Caki2 (cell line): ENCODE results near the gene NUP37. TPM values are rescaled to one million over a fixed set of nuclear protein-coding genes. Genes with fewer than 3 reads are reported as not detected.
A peak's percentile ranks its signal among the peaks of the same experiment; 100 is the strongest.
"Not testable (repeated sequence)": the region's sequence is repeated elsewhere in the genome, so short reads cannot be mapped to it uniquely, and the experiment has no call there.

Experiments used
- DNase-seq: peaks from one replicate; pipeline ENCODE4 v3.0.0-alpha.2; 2015; ENCODE audit warnings: low read depth
- in situ Hi-C: cut with HindIII; loops from 2 replicates; pipeline ENCODE4 v1.10.0; 2016; ENCODE audit warnings: low sequenced_read_pairs, low pct_unique_long_range_greater_than_20kb, mixed read lengths
- total RNA-seq: library from RNA; depleted of rRNA; stranded (reverse); fragments of >200 nt; shearing (Covaris generic); gene quantifications from 2 replicates; pipeline ENCODE4 v1.2.3, GENCODE V29; 2014; ENCODE audit warnings: low replicate concordance; rRNA removed

The NUP37 gene, protein sequence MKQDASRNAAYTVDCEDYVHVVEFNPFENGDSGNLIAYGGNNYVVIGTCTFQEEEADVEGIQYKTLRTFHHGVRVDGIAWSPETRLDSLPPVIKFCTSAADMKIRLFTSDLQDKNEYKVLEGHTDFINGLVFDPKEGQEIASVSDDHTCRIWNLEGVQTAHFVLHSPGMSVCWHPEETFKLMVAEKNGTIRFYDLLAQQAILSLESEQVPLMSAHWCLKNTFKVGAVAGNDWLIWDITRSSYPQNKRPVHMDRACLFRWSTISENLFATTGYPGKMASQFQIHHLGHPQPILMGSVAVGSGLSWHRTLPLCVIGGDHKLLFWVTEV
- total RNA-seq = 77.0 and 88.6 TPM in 2 replicates

DNA sequence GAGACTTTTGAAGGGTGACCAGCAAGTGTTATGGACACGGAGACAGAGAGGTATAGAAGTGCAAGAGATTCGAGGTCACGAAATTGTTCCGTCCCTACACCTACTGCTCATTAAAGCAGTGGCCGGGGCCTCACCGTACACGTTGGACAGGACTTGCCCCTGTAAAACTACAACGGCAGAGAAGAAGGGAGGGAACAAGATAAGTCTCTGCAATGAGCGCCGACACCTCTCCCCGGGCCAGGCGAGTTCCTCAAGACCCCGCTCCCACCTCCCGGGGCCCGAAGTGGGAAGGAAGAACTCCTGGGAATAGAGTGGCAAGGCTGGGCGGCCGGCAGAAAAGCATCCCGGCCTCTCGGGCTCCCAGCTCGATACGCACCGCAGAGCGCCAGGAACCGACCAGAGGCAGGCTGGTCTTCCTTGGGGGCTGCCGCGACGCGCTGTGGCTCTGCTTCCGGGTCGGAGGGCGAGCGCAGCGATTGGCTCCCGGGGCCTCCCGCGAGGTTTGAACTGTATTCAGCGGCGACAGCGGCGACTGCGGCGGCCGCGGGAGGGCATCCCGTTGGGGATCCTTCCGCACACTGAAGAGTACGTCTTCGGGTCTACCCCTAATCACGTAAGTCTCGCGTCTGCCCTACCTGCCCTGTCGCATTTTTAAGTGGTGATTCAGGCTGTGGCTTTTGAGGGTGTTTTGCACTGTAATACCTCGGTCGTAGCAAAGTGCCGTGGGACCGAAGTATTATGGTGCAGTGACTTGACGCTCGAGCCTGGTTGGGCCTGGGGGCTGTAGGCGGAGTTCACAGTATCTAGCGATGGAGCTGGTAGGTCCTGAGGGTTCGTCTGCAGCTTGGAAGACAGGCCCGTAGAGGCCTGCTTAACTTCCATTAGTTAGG is at the start of gene NUP37, which contains the start of gene PARPBP:
Gene NUP37 (minus strand): TSS at position 441 of the 890 bp plus-strand sequence. CDS start 1,596 bp downstream, outside the sequence.
Gene PARPBP (plus strand): TSS at position 510 of the 890 bp plus-strand sequence. CDS start 3,706 bp downstream, outside the sequence.
- DNase-seq = peak; percentile 85
- in situ Hi-C loops = no loop called here

- DNase-seq = no peak
- in situ Hi-C loops = no loop called here
Observed at GRCh38 chr12:102167821-102168604, 48.1 kb upstream of the NUP37 start.

- no peak for DNase-seq
- in situ Hi-C loops = no loop called here
Observed at GRCh38 chr12:102163383-102163782, 43.5 kb upstream of the NUP37 start.

- in situ Hi-C loops, DNase-seq: not testable (repeated sequence)
Observed at GRCh38 chr12:102155206-102155605, 35.3 kb upstream of the NUP37 start.

GRCh38 chr12:102147062-102147587 is 27.2 kb upstream of the NUP37 start:
- DNase-seq, in situ Hi-C loops: not testable (repeated sequence)

DNA sequence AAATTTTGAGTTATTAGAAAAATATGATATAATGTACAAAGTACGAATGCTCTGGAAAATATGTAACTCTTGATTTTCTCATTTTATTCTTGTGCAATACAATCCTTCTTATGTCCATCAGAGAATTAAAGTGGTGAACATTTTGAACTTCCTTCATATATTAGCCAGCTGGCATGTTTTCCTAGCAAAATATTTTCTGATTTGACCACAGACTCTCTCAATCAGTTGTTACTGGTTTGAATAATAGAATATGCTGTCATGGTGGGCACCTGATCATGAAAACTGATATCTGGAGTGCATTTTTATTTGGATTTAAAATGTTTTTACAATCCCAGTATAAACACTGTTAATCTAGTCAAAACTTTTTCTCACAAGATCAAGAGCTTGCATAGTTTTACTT is 24.3 kb upstream of the NUP37 start:
- in situ Hi-C loops = no loop called here
- DNase-seq = no peak

- DNase-seq, in situ Hi-C loops: not testable (repeated sequence)
Observed at GRCh38 chr12:102142866-102143373, 23.0 kb upstream of the NUP37 start.

DNA sequence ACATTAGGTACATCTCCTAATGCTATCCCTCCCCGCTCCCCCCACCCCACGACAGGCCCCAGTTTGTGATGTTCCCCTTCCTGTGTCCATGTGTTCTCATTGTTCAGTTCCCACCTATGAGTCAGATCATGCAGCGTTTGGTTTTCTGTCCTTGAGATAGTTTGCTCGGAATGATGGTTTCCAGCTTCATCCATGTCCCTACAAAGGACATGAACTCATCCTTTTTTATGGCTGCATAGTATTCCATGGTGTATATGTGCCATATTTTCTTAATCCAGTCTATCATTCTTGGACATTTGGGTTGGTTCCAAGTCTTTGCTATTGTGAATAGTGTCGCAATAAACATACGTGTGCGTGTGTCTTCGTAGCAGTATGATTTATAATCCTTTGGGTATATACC is 17.7 kb upstream of the NUP37 start:
- DNase-seq, in situ Hi-C loops: not testable (repeated sequence)

DNA sequence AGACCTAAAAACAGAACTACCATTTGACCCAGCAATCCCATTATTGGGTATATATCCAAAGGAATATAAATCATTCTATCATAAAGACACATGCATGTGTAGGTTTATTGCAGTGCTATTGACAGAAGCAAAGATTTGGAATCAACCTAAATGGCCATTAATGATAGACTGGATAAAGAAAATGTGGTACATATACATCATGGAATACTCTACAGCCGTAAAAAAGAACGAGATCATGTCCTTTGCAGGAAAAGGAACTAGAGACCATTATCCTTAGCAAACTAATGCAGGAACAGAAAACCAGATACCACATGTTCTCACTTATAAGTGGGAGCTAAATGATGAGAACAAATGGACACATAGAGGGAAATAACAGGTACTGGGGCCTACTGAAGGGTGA is 11.5 kb upstream of the NUP37 start:
- in situ Hi-C loops = not testable (repeated sequence)

DNA sequence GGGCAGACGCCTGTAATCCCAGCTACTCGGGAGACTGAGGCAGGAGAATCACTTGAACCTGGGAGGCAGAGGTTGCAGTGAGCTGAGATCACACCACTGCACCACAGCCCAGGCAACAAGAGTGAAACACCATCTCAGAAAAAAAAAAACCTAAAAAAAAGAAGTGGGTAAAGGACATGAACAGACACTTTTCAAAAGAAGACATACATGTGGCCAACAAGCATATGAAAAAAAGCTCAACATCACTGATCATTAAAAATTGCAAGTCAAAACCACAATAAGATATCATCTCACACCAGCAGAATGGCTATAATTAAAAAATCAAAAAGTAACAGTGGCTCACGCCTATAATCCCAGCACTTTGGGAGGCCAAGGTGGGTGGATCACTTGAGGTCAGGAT is 10.8 kb upstream of the NUP37 start:
- DNase-seq, in situ Hi-C loops: not testable (repeated sequence)

More for the DNA sequence above, 11.5 kb upstream of the NUP37 start:
- not testable (repeated sequence) for DNase-seq

DNA sequence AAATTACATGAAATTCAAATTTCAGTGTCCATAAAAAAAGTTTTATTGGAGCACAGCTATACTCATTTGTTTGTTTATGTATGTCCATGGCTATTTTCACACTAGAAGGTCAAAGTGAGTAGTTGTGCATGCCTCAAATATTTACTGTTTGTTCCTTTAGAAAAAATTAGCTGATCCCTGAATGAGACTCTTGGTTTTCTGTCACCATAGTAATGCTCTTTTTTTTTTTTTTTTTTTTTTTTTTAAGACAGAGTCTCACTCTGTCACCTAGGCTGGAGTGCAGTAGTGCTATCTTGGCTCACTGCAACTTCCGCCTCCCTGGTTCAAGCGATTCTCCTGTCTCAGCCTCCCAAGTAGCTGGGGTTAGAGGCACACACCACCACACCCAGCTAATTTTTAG is 1.4 kb upstream of the NUP37 start:
- DNase-seq, in situ Hi-C loops: not testable (repeated sequence)

- peak; percentile 21 for DNase-seq
- in situ Hi-C loops = no loop called here
Observed at GRCh38 chr12:102120886-102121285, 972 bp upstream of the NUP37 start.

GRCh38 chr12:102120564-102120873 is 605 bp upstream of the NUP37 start:
- DNase-seq = no peak
- in situ Hi-C loops = no loop called here

DNA sequence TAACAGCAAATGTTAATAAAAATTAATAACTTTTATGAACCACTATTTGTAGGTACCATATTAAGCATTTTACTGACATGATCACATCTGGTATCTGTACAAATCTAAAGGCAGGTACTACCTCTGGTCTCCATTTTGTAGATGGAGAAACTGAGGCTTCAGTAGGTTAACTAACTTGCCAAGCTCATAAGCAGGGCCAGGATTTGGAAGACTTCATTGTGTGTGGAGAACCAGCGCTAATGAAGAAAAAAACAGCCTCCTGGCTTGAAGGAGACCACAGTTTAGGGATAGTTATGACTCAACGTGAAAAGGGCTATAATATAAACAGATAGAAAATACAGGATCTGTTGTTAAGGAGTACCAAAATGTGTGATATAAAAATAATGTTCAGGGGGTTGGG is 1.0 kb downstream of the NUP37 start:
- DNase-seq = no peak
- in situ Hi-C loops = no loop called here

DNA sequence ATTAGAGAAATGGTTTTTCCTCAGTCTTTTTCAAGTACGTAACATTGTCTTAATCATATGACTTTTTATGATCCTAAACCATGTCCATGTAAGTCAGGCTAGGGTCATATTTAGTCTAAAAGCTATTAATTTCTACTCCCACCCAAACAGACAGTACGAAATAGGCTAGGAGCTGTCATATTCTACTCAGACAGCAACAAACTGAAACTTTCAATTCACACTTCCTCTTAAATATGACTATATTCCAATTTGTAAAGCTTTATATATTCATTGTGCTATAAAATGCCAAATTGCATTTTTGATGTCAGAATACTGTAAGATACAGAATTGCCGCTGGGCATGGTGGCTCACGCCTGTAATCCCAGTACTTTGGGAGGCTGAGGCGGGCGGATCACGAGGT is 3.5 kb downstream of the NUP37 start:
- no peak for DNase-seq
- in situ Hi-C loops = no loop called here

GRCh38 chr12:102114212-102114611 is 5.7 kb downstream of the NUP37 start:
- no peak for DNase-seq
- in situ Hi-C loops = no loop called here

DNA sequence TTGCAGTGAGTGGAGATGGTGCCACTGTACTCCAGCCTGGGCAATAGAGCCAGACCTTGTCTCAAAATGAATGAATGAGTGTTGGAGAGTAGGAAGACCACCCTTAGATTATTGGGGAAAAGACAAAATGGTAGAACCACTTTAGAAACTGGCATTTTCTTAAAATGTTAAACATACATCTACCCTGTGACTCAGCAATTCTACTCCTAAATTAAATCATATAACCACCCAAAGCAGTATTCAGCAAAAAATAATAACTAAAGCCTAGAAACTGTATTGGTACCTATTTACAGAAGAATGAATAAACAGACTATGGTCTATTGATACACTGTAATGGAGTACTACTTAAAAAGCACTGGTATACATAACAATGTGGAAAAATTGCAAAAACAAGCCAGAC is 9.1 kb downstream of the NUP37 start:
- no peak for DNase-seq
- in situ Hi-C loops = no loop called here

- in situ Hi-C loops = no loop called here
- no peak for DNase-seq
Observed at GRCh38 chr12:102107970-102108369, 11.9 kb downstream of the NUP37 start.
